Cortex of kidney (tissue), 1 donor: ENCODE results near the gene KCNK16.
"Not testable (repeated sequence)": the region's sequence is repeated elsewhere in the genome, so short reads cannot be mapped to it uniquely, and the experiment has no call there.

ENCODE experiments used
- DNase-seq: peaks from one replicate; lab custom pipeline; 2025; lab: John Stamatoyannopoulos, UW

KCNK16 gene

DNA sequence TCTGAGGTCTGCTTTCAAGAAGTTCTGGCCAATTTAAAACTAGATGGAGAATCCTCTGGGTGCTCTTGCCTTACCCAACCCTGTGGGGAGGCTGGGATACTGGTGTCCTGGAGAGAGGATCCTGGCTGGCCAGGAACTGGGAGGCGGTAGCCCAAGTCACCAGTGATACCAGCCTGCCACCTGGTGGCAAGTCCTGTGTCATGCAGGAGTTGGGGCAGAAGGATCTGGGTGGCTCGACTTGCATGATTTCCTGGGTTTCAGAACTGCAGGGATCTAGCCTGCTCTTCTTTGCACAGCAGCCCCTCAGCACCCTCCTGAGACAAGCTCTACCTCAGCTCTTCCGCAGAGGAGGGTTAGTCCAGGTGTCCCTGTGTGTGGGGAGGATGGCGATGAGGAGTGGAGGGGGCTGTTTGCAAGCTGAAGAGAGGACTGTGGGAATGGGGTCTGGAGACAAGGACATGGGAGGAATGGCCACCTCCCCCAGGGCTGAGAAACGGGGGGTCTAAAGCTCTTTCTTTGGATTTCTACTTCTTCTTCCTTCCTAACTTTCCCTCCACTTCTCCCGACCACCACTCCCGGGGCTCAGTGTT lies 12.5 kb downstream of the KCNK16 start:
- DNase-seq: no peak

GRCh38 chr6:39307462-39307861 lies 15.0 kb downstream of the KCNK16 start:
- no peak for DNase-seq

DNA sequence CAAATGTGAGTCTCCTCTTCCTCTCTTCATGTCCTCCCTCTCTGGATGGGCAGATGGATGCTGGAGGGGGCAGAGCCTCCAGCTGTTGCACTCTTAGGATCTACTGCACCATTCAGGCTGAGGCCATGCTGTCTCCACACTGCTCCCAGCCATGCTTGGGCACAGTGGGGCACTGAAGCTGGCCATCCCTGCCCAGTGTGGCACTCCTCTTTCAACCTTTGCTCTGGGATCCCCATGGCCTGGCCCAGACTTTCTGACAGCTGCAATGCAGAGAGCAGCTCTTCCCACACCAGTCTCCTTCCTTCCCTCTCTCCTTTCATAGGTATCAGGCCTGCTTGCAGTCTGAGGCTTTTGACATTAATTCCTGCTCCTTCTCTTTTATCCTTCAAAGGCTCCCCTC lies 17.6 kb downstream of the KCNK16 start:
- no peak for DNase-seq

- DNase-seq: no peak
Measured at GRCh38 chr6:39303425-39304153, 18.9 kb downstream of the KCNK16 start.

- no peak for DNase-seq
Measured at GRCh38 chr6:39302669-39303424, 19.7 kb downstream of the KCNK16 start.

DNA sequence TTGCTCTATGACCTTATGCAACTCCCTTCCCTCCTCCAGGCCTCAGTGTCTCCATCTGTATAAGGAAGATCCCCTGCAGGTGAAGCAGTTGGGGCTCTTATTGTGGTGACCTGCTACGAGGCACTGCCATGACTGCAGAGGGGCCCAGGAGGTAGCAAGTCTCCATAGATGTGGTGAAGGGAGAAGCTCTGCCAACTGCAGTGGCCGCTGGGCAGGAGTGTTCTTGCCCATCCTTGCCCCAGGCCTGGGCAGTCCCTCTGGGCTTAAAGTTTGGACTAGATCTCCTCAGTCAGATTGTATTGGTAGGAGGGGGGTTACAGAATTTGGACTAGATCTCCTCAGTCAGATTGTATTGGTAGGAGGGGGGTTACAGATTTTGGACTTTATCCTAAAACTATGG lies 20.5 kb downstream of the KCNK16 start:
- no peak for DNase-seq

DNA sequence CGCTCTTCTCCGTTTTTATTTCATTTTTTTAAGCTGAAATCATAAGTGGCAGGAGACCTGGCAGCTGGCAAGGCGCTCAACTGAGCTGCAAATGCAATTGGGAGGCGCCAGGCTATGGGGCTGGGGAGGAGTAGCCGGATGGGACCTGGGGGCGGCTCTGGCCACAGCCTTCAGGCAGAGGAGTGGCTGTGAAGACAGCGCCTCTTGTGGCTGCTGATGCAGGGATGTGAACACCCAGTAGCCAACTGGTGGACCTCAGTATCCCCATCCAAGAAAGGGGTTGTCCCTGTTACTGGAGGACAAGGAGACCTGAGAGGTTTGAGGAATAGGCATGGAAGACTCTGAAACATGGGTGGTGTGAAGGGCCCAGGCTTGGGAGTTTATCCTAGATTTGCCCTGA lies 20.9 kb downstream of the KCNK16 start:
- DNase-seq: no peak

GRCh38 chr6:39300739-39301138 lies 21.8 kb downstream of the KCNK16 start:
- DNase-seq: no peak

GRCh38 chr6:39298061-39298460 lies 24.4 kb downstream of the KCNK16 start:
- no peak for DNase-seq

GRCh38 chr6:39296745-39297640 lies 25.5 kb downstream of the KCNK16 start:
- DNase-seq: no peak

DNA sequence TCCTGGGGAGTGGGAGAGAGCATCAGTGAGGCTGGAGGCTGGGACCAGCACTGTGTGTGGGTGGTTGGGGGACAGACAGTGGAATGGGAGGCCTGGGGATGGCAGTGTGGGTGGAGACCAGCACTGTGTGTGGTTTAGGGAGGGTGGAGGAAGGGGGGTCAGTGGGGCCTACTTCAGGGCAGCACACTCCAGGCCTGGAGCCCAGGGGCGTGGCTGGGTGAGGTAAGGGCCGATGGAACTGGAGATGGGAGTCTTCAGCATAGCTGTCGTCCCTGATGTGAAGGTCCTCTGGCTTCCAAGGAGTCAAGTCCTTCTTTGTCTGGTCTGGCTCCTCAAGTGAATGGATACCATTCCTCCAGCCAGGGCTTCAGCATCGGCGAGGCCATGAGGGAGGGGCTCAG lies 26.9 kb downstream of the KCNK16 start:
- no peak for DNase-seq

GRCh38 chr6:39294899-39295298 lies 27.6 kb downstream of the KCNK16 start:
- no peak for DNase-seq

DNA sequence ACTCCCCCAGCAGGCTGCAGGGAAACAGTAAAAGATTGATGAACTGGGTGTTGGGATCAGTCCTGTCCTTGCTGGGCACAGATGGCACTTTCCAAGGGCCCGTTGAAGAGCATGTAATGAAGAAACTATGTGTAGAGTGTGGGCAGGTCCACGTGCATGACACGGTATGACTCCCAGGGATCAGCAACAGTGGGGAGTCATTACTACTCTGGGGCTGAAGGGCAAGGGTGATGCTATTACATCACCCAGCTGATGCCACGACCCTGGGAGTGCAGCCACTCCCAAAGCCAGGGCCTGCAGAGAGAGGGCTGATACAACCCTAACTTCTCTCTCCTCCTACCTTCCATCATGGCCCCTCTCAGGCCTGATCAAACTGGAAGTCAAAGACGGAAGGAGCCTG lies 28.4 kb downstream of the KCNK16 start:
- DNase-seq: no peak

GRCh38 chr6:39292637-39293036 lies 29.9 kb downstream of the KCNK16 start:
- no peak for DNase-seq

GRCh38 chr6:39289490-39289889 lies 33.0 kb downstream of the KCNK16 start:
- no peak for DNase-seq

- no peak for DNase-seq
Measured at GRCh38 chr6:39287601-39288000, 34.9 kb downstream of the KCNK16 start.

DNA sequence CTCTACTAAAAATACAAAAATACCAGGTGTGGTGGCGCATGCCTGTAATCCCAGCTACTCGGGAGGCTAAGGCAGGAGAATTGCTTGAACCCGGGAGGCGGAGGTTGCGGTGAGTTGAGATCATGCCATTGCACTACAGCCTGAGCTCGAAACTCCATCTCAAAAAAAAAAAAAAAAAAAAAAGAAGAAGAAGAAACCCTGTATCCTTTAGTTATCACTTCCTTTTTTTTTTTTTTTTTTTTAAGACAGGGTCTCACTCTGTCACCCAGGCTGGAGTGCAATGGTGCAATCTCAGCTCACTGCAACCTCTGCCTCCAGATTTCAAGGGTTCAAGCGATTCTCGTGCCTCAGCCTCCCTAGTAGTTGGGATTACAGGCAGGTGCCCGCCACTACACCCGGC lies 35.9 kb downstream of the KCNK16 start:
- DNase-seq: not testable (repeated sequence)

GRCh38 chr6:39282774-39283173 lies 39.7 kb downstream of the KCNK16 start:
- DNase-seq: no peak

DNA sequence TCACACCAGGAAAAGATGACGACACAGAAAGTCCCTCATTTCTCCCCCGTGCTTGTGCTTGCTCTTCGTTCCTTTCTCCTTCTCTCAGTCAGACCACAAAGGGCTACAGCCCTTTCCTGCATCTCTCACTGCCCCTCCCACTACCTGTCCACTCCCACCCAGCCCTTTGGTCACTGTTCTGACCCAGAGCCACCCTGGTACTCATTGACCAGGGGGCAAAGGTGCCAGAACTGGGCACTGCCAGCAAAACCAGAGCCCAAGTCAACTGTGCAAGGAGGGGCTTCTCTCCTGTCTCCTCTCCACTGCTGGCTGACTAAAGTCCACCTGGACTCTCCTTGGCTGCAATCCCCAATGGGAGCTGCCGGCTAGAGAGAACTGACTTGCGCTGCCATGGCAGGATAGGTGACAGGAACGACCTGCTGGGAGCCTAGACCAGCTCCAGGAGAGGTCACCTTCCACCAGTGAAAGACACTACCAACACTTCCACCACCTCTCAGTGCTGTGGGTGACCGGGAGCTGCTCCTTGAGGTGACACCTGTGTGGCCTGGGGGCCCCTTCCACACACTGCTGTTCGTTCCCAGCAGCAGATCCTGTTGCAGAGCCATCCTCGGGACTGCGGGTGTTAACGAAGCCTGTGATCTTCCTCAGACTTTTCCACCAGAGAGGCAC lies 41.1 kb downstream of the KCNK16 start:
- DNase-seq: no peak

- no peak for DNase-seq
Measured at GRCh38 chr6:39280247-39280731, 42.2 kb downstream of the KCNK16 start.

- no peak for DNase-seq
Measured at GRCh38 chr6:39279539-39279938, 43.0 kb downstream of the KCNK16 start.
